Measurements from ENCODE around the gene DRC7.
"Not testable (repeated sequence)": the region's sequence is repeated elsewhere in the genome, so short reads cannot be mapped to it uniquely, and the experiment has no call there.

DNA sequence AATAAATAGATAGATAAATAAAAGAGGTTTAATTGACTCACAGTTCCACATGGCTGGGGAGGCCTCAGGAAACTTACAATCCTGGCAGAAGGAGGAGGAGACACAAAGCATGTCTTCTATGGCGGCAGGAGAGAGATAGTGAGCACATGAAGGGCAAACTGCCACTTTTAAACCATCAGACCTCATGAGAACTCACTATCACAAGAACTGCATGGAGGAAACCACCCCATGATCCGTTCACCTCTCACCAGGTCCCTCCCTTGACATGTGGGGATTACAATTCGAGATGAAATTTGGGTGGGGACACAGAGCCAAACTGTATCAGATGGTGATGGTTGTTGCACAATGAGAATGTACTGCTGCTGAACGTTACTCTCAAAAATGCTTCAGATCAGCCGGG lies 85.2 kb downstream of the DRC7 start:
- TF ChIP-seq, protein P1, sequence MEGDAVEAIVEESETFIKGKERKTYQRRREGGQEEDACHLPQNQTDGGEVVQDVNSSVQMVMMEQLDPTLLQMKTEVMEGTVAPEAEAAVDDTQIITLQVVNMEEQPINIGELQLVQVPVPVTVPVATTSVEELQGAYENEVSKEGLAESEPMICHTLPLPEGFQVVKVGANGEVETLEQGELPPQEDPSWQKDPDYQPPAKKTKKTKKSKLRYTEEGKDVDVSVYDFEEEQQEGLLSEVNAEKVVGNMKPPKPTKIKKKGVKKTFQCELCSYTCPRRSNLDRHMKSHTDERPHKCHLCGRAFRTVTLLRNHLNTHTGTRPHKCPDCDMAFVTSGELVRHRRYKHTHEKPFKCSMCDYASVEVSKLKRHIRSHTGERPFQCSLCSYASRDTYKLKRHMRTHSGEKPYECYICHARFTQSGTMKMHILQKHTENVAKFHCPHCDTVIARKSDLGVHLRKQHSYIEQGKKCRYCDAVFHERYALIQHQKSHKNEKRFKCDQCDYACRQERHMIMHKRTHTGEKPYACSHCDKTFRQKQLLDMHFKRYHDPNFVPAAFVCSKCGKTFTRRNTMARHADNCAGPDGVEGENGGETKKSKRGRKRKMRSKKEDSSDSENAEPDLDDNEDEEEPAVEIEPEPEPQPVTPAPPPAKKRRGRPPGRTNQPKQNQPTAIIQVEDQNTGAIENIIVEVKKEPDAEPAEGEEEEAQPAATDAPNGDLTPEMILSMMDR (IDR thresholded peaks at IDR 0.05) = not testable (repeated sequence)
- TF ChIP-seq POLR2A, POLR2AphosphoS5 (IDR thresholded peaks at IDR 0.05): not testable (repeated sequence)

All from breast epithelium (tissue), 3 donors.